Upper lobe of left lung (tissue), 6 donors: ENCODE data around the gene RBFA. TPM values are rescaled to one million over a fixed set of nuclear protein-coding genes. Genes with fewer than 3 reads are reported as not detected.
"Not testable (repeated sequence)": the region's sequence is repeated elsewhere in the genome, so short reads cannot be mapped to it uniquely, and the experiment has no call there.

Experiments used
- ATAC-seq, 2 donors: fragments of 200-7000 bp; cut with Tn5 transposase; one replicate each; pipeline ENCODE4 v1.9.1; 2022; ENCODE audit warnings: mild to moderate bottlenecking in 2 of 2, moderate library complexity in 2 of 2; ENCODE audit not compliant: low FRiP score in 2 of 2
- DNase-seq, 2 donors: peaks; one replicate each; pipeline ENCODE4 v3.0.0-alpha.2; 2019 to 2020
- H3K27ac ChIP-seq, 4 donors: fragments of 200-600 bp; sonication (generic); one replicate each; pipeline ENCODE4 v1.5.1; 2016 to 2019
- H3K27me3 ChIP-seq, 4 donors: fragments of 200-600 bp; sonication (generic); one replicate each; pipeline ENCODE4 v1.5.1; 2017 to 2019
- H3K36me3 ChIP-seq, 4 donors: fragments of 200-600 bp; sonication (generic); one replicate each; pipeline ENCODE4 v1.5.1; 2016 to 2019
- H3K4me1 ChIP-seq, 4 donors: fragments of 200-600 bp; sonication (generic); one replicate each; pipeline ENCODE4 v1.5.1; 2018 to 2019
- H3K4me3 ChIP-seq, 4 donors: fragments of 200-600 bp; sonication (generic); one replicate each; pipeline ENCODE4 v1.5.1; 2017 to 2019; ENCODE audit warnings: mild to moderate bottlenecking in 2 of 4, moderate library complexity in 1 of 4
- H3K9me3 ChIP-seq, 4 donors: fragments of 200-600 bp; sonication (generic); one replicate each; pipeline ENCODE4 v1.5.1; 2018 to 2019
- CTCF ChIP-seq, 6 experiments: fragments of 450-650 bp in 4 of 6; fragments of 200-600 bp in 2 of 6; sonication (generic) in 2 of 6; IDR thresholded peaks; one replicate each; pipeline ENCODE4 v1.5.1; 2016 to 2019; ENCODE audit warnings: antibody characterized with exemption in 6 of 6
- EP300 ChIP-seq, 4 donors: sonication (generic); formaldehyde crosslinking; IDR thresholded peaks; one replicate each; pipeline ENCODE4 v1.5.1; 2017; ENCODE audit warnings: antibody characterized with exemption in 4 of 4, control low read depth in 2 of 4
- POLR2A ChIP-seq, 4 donors: fragments of 450-650 bp; IDR thresholded peaks; one replicate each; pipeline ENCODE4 v1.5.1; 2016 to 2017; ENCODE audit warnings: antibody characterized with exemption in 4 of 4, mild to moderate bottlenecking in 2 of 4
- POLR2AphosphoS5 ChIP-seq, 2 donors: sonication (generic); formaldehyde crosslinking; IDR thresholded peaks; one replicate each; pipeline ENCODE4 v1.5.1; 2017; ENCODE audit warnings: antibody characterized with exemption in 2 of 2
- WGBS, 2 donors: methylation state at CpG; one replicate each; pipeline ENCODE4 v1.1.5; 2017 to 2018; 5-methylcytosine and 5-hydroxymethylcytosine counted together
- total RNA-seq, 6 donors: library from RNA; depleted of rRNA in 4 of 6; stranded (reverse); fragments of >200 nt in 4 of 6; gene quantifications; one replicate each; pipeline versions ENCODE4 v1.1.0 to v1.2.1, GENCODE V29; 2016 to 2021
- donor health status: DM: no; HTN: no; CAD: no; lungs with moderate emphysema.
- donor health status: DM: no; HTN: yes; CAD: no; lungs with severe emphysema.

The RBFA gene
- total RNA-seq, 6 donors from 2014 or later, result 19.2 to 32.5 (median 24.5) TPM

- peaks cover 0 to 31% (median 2%) of the 10 kb centered on the region in 4 donors for H3K9me3 ChIP-seq
Observed at GRCh38 chr18:80010551-80010906, 23.7 kb upstream of the RBFA start.

DNA sequence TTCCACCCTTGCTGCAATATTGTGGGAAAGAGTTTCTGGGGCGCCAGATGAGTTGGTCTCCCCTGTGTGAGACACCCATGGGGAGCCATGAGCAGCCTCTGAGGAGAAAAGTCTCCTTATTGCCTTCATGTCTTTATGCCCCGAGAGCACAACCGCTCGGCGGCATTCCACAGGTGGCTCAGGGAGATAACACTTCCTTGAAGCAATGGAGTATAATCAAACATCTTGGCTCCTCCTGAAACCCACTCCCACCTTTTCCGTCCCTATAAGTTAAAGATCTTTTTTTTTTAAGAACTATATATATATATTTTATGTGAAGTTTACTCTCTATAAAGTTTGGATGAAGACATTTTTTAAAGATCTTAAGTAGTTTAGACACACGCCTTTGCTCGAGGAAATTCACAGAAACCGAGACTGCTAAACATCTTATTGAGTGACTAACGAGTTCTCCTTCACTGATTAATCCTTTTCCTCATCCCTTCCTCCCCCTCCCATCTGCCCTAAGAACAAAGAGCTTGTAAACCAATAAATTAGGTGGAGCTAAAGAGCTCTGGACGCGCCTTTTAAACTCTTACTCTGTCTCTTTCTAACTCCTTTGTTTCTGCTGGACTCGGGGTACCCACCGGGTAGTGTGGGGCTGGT lies 22.6 kb upstream of the RBFA start:
- H3K4me1 ChIP-seq, H3K36me3 ChIP-seq, H3K27me3 ChIP-seq, ATAC-seq, H3K27ac ChIP-seq, H3K4me3 ChIP-seq, DNase-seq: not testable (repeated sequence)
- peaks cover 0 to 31% (median 2%) of the 10 kb centered on the region in 4 donors for H3K9me3 ChIP-seq
- 92 to 95% methylated on average over 14 of the region's 14 CpGs for WGBS, 2 donors

More at GRCh38 chr18:80010551-80010906, 23.7 kb upstream of the RBFA start:
- WGBS, 2 donors, result 82 to 85% methylated on average over 5 of the region's 5 CpGs
- Histone ChIP-seq H3K27ac (no peak overlapping the region), H3K36me3 (no peaks in the 10 kb centered on the region), H3K4me3 (no peak overlapping the region), H3K4me1 (no peaks in the 10 kb centered on the region), H3K27me3 (no peaks in the 10 kb centered on the region)
- TF ChIP-seq POLR2AphosphoS5 (IDR thresholded peaks at IDR 0.05) (no peak), CTCF (IDR thresholded peaks at IDR 0.05) (no peak), POLR2A (IDR thresholded peaks at IDR 0.05) (no peak), EP300 (IDR thresholded peaks at IDR 0.05) (no peak)
- DNase-seq, result no peak
- peak in 1 of 2 donors; percentile 59 for ATAC-seq

DNA sequence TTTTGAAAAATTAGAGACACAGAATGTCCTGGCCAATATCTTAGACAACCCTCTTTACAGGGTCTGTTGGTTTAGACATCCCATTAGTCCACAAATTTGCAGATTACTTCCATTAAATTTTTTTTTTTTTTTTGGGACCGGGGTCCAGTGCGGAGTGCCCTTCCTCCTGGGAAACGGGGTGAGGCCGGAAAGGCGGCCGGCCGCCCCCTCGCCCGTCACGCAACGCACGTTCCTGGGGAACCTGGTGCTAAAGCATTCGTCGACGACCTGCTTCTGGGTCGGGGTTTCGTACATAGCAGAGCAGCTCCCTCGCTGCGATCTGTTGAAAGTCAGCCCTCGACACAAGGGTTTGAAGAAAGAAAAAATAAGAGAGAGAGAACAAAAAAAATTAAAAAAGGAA lies 21.5 kb upstream of the RBFA start:
- H3K9me3 ChIP-seq, result peaks cover 0 to 30% (median 2%) of the 10 kb centered on the region in 4 donors
- no peaks in the 10 kb centered on the region for H3K36me3 ChIP-seq
- no peak overlapping the region for H3K27ac ChIP-seq
- no peaks in the 10 kb centered on the region for H3K27me3 ChIP-seq
- no peak for TF ChIP-seq POLR2AphosphoS5 (IDR thresholded peaks at IDR 0.05)
- TF ChIP-seq CTCF (IDR thresholded peaks at IDR 0.05), result no peak
- TF ChIP-seq EP300 (IDR thresholded peaks at IDR 0.05), result no peak
- no peak for ATAC-seq
- H3K4me1 ChIP-seq, result no peaks in the 10 kb centered on the region
- DNase-seq, result peak in 1 of 2 donors; percentile 62
- no peak overlapping the region for H3K4me3 ChIP-seq
- 95 to 97% methylated on average over 20 of the region's 20 CpGs for WGBS, 2 donors

GRCh38 chr18:80022613-80023012 lies 11.6 kb upstream of the RBFA start:
- Histone ChIP-seq H3K36me3 (no peaks in the 10 kb centered on the region), H3K27ac (no peak overlapping the region), H3K4me3 (no peak overlapping the region), H3K4me1 (no peaks in the 10 kb centered on the region), H3K9me3 (peaks cover 52 to 87% (median 80%) of the 10 kb centered on the region in 4 donors), H3K27me3 (no peaks in the 10 kb centered on the region)
- 7 to 32% methylated on average over 1 of the region's 1 CpG for WGBS, 2 donors
- TF ChIP-seq POLR2A (IDR thresholded peaks at IDR 0.05) (no peak), POLR2AphosphoS5 (IDR thresholded peaks at IDR 0.05) (no peak), CTCF (IDR thresholded peaks at IDR 0.05) (no peak), EP300 (IDR thresholded peaks at IDR 0.05) (no peak)
- ATAC-seq (no peak), DNase-seq (no peak)

DNA sequence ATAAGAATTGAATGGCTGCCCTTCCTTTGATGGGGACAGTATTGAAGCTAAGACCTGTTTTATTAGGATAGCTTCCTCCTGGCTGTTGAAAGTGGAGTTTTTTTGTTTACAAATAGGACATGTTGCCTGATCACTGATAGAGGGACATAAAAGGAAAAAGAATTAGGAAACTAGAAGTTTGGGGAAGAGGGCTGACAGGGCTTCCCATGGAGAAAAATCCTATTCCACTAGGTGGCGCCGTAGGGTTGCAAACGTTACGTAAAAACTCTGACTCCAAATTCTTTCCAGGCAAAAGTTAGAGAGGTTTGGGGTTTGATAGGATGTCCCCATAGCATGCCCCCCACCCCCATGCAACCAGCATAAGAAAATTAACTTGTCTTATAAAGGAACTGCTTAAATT lies 11.1 kb upstream of the RBFA start:
- no peak for ATAC-seq
- H3K9me3 ChIP-seq, result peaks cover 52 to 87% (median 80%) of the 10 kb centered on the region in 4 donors

More for the DNA sequence above, 11.1 kb upstream of the RBFA start:
- H3K27me3 ChIP-seq, result no peaks in the 10 kb centered on the region
- H3K4me1 ChIP-seq, result no peaks in the 10 kb centered on the region
- TF ChIP-seq CTCF (IDR thresholded peaks at IDR 0.05) (no peak), POLR2AphosphoS5 (IDR thresholded peaks at IDR 0.05) (no peak), EP300 (IDR thresholded peaks at IDR 0.05) (no peak), POLR2A (IDR thresholded peaks at IDR 0.05) (no peak)
- 63 to 65% methylated on average over 4 of the region's 4 CpGs for WGBS, 2 donors
- H3K36me3 ChIP-seq, result no peaks in the 10 kb centered on the region
- no peak overlapping the region for H3K4me3 ChIP-seq
- H3K27ac ChIP-seq, result no peak overlapping the region
- no peak for DNase-seq
